HFFc6 (cell line): ENCODE results near the gene PWP2. TPM values are rescaled to one million over a fixed set of nuclear protein-coding genes. Genes with fewer than 3 reads are reported as not detected.

Experiments
- DNase-seq: peaks from one replicate; pipeline ENCODE4 v3.0.0-alpha.2; 2018
- H3K27ac Mint-ChIP-seq: 2 replicates; pipeline ENCODE4 v1.8.0; 2020; ENCODE audit warnings: mild to moderate bottlenecking, mixed read lengths
- H3K27me3 Mint-ChIP-seq: 2 replicates; pipeline ENCODE4 v1.8.0; 2021; ENCODE audit warnings: mild to moderate bottlenecking, moderate library complexity, mixed read lengths; ENCODE audit not compliant: insufficient read depth
- H3K36me3 Mint-ChIP-seq: 2 replicates; pipeline ENCODE4 v1.8.0; 2021; ENCODE audit warnings: low read depth, mixed read lengths
- H3K4me1 Mint-ChIP-seq: 2 replicates; pipeline ENCODE4 v1.8.0; 2020; ENCODE audit warnings: low read depth, mixed read lengths
- H3K4me3 Mint-ChIP-seq: 2 replicates; pipeline ENCODE4 v1.8.0; 2020; ENCODE audit warnings: mild to moderate bottlenecking, moderate library complexity, mixed read lengths
- H3K9me3 Mint-ChIP-seq: 2 replicates; pipeline ENCODE4 v1.8.0; 2020; ENCODE audit warnings: mild to moderate bottlenecking, mixed read lengths
- CTCF ChIP-seq: fragments of 200-600 bp; sonication (generic); IDR thresholded peaks from 2 replicates; pipeline ENCODE4 v1.5.0; 2021; ENCODE audit warnings: antibody characterized with exemption, mild to moderate bottlenecking
- total RNA-seq, 6 experiments: library from RNA; stranded (reverse); fragmentation: NEBNext Ultra II Directional; extraction: Animal tissue kit (Norgen Biotek cat#: 25700); gene quantifications; 2 replicates in 1 of 6; 3 replicates in 5 of 6; pipeline ENCODE4 v1.2.3, GENCODE V29; 2021

The PWP2 gene
- total RNA-seq, 6 experiments from 2014 or later: 13.7 to 20.0 (median 16.6) TPM

GRCh38 chr21:44078411-44078981, 28.7 kb upstream of the PWP2 start:
- peaks cover 20% of the 10 kb centered on the region for H3K36me3 Mint-ChIP-seq
- H3K9me3 Mint-ChIP-seq: no peaks in the 10 kb centered on the region
- H3K4me3 Mint-ChIP-seq: no peak overlapping the region
- no peak overlapping the region for H3K27ac Mint-ChIP-seq
- H3K4me1 Mint-ChIP-seq: no peaks in the 10 kb centered on the region
- no peak for TF ChIP-seq CTCF
- DNase-seq: no peak
- H3K27me3 Mint-ChIP-seq: peaks cover 2% of the 10 kb centered on the region; the same call in 1 of the 2 replicates

GRCh38 chr21:44079446-44079845, 27.8 kb upstream of the PWP2 start:
- Mint-ChIP-seq H3K27ac (no peak overlapping the region), H3K36me3 (peaks cover 22% of the 10 kb centered on the region), H3K4me3 (no peak overlapping the region), H3K27me3 (0 out of 2 replicates have a peak, but pooled peaks cover under 1% of the 10 kb centered on the region), H3K4me1 (no peaks in the 10 kb centered on the region), H3K9me3 (no peaks in the 10 kb centered on the region)
- no peak for DNase-seq
- no peak for TF ChIP-seq CTCF

GRCh38 chr21:44079846-44080245, 27.4 kb upstream of the PWP2 start:
- no peaks in the 10 kb centered on the region for H3K4me1 Mint-ChIP-seq
- H3K36me3 Mint-ChIP-seq: peaks cover 26% of the 10 kb centered on the region
- no peak for TF ChIP-seq CTCF

GRCh38 chr21:44082648-44083440, 24.4 kb upstream of the PWP2 start:
- H3K27ac Mint-ChIP-seq: no peak overlapping the region
- H3K4me3 Mint-ChIP-seq: no peak overlapping the region
- TF ChIP-seq CTCF: no peak
- H3K9me3 Mint-ChIP-seq: no peaks in the 10 kb centered on the region
- peaks cover 26% of the 10 kb centered on the region for H3K36me3 Mint-ChIP-seq
- DNase-seq: no peak
- H3K4me1 Mint-ChIP-seq: no peaks in the 10 kb centered on the region
- peaks cover 3% of the 10 kb centered on the region; the same call in 1 of the 2 replicates for H3K27me3 Mint-ChIP-seq

More at GRCh38 chr21:44079846-44080245, 27.4 kb upstream of the PWP2 start:
- Mint-ChIP-seq H3K27me3 (no peaks in the 10 kb centered on the region), H3K27ac (no peak overlapping the region), H3K9me3 (no peaks in the 10 kb centered on the region), H3K4me3 (no peak overlapping the region)
- no peak for DNase-seq

GRCh38 chr21:44083631-44084291, 23.4 kb upstream of the PWP2 start:
- Mint-ChIP-seq H3K27ac (no peak overlapping the region), H3K4me1 (no peaks in the 10 kb centered on the region), H3K9me3 (no peaks in the 10 kb centered on the region), H3K4me3 (no peak overlapping the region), H3K27me3 (peaks cover 7% of the 10 kb centered on the region), H3K36me3 (peaks cover 31% of the 10 kb centered on the region)
- no peak for TF ChIP-seq CTCF
- no peak for DNase-seq
